Breast epithelium (tissue), 4 donors: Measurements from ENCODE around the gene TMEM255B. TPM values are rescaled to one million over a fixed set of nuclear protein-coding genes. Genes with fewer than 3 reads are reported as not detected.
"Not testable (repeated sequence)": the region's sequence is repeated elsewhere in the genome, so short reads cannot be mapped to it uniquely, and the experiment has no call there.

ENCODE experiments used
- DNase-seq, 2 donors: peaks; one replicate each; pipeline ENCODE4 v3.0.0-alpha.2; 2019; ENCODE audit warnings: low spot score in 2 of 2
- H3K27ac ChIP-seq, 2 donors: fragments of 200-600 bp; sonication (generic) in 1 of 2; one replicate each; pipeline ENCODE4 v1.5.1; 2016 to 2019; ENCODE audit warnings: mild to moderate bottlenecking in 1 of 2
- H3K27me3 ChIP-seq, 2 donors: fragments of 200-600 bp; sonication (generic) in 1 of 2; one replicate each; pipeline versions ENCODE4 v1.5.1 to v1.6.0; 2017 to 2019; ENCODE audit warnings: control low read depth in 1 of 2, mild to moderate bottlenecking in 1 of 2
- H3K36me3 ChIP-seq: fragments of 200-600 bp; one replicate; pipeline ENCODE4 v1.5.1; 2019
- H3K4me1 ChIP-seq, 2 donors: fragments of 200-600 bp; sonication (generic); one replicate each; pipeline ENCODE4 v1.5.1; 2016 to 2019; ENCODE audit warnings: control low read depth in 1 of 2
- H3K4me3 ChIP-seq, 3 donors: fragments of 200-600 bp; sonication (generic); 1 replicate in 2 of 3; 2 replicates in 1 of 3; pipeline ENCODE4 v1.5.1; 2016 to 2019; ENCODE audit warnings: mild to moderate bottlenecking in 3 of 3, moderate library complexity in 2 of 3
- H3K9me3 ChIP-seq, 2 donors: fragments of 200-600 bp; sonication (generic) in 1 of 2; one replicate each; pipeline ENCODE4 v1.5.1; 2016 to 2019; ENCODE audit warnings: control low read depth in 1 of 2
- POLR2A ChIP-seq: fragments of 450-650 bp; IDR thresholded peaks from one replicate; pipeline ENCODE4 v1.6.1; 2016; ENCODE audit warnings: antibody characterized with exemption, mild to moderate bottlenecking, moderate library complexity
- POLR2AphosphoS5 ChIP-seq, 3 donors: sonication (generic); formaldehyde crosslinking; IDR thresholded peaks; one replicate each; pipeline ENCODE4 v1.6.1; 2017; ENCODE audit warnings: antibody characterized with exemption in 3 of 3
- intact Hi-C: fragments of 100-400 bp; cut with DNase I; formaldehyde crosslinking; loops from one replicate; pipeline ENCODE4 v1.15.1; 2023; ENCODE audit warnings: low total_unique reads
- total RNA-seq, 3 donors: library from RNA; depleted of rRNA; stranded (reverse); fragments of >200 nt; gene quantifications; one replicate each; pipeline ENCODE4 v1.1.0, GENCODE V29; 2016
- TF ChIP-seq, protein P1 (sequence below), 3 donors: fragments of 450-650 bp; IDR thresholded peaks; one replicate each; pipeline ENCODE4 v1.5.1; 2016 to 2017; ENCODE audit warnings: antibody characterized with exemption in 3 of 3, mild to moderate bottlenecking in 3 of 3, moderate library complexity in 3 of 3

Gene TMEM255B
- total RNA-seq, 3 donors from 2014 or later = 2.3 to 11.8 (median 5.2) TPM

- no peak for DNase-seq
- Histone ChIP-seq H3K4me3 (no peak overlapping the region), H3K27ac (no peak overlapping the region), H3K9me3 (no peaks in the 10 kb centered on the region), H3K36me3 (no peaks in the 10 kb centered on the region), H3K4me1 (no peaks in the 10 kb centered on the region), H3K27me3 (peaks cover 0 to 5% of the 10 kb centered on the region in 2 donors)
- intact Hi-C loops = no loop called here
- TF ChIP-seq, protein P1, sequence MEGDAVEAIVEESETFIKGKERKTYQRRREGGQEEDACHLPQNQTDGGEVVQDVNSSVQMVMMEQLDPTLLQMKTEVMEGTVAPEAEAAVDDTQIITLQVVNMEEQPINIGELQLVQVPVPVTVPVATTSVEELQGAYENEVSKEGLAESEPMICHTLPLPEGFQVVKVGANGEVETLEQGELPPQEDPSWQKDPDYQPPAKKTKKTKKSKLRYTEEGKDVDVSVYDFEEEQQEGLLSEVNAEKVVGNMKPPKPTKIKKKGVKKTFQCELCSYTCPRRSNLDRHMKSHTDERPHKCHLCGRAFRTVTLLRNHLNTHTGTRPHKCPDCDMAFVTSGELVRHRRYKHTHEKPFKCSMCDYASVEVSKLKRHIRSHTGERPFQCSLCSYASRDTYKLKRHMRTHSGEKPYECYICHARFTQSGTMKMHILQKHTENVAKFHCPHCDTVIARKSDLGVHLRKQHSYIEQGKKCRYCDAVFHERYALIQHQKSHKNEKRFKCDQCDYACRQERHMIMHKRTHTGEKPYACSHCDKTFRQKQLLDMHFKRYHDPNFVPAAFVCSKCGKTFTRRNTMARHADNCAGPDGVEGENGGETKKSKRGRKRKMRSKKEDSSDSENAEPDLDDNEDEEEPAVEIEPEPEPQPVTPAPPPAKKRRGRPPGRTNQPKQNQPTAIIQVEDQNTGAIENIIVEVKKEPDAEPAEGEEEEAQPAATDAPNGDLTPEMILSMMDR (IDR thresholded peaks at IDR 0.05) = no peak
- TF ChIP-seq POLR2A (no peak), POLR2AphosphoS5 (IDR thresholded peaks at IDR 0.05) (no peak)
Measured at GRCh38 chr13:113789167-113789566, 30.1 kb downstream of the TMEM255B start.

GRCh38 chr13:113789931-113790330 lies 30.9 kb downstream of the TMEM255B start:
- H3K9me3 ChIP-seq, H3K4me1 ChIP-seq, H3K4me3 ChIP-seq, intact Hi-C loops, H3K27me3 ChIP-seq, H3K27ac ChIP-seq, DNase-seq, H3K36me3 ChIP-seq: not testable (repeated sequence)

DNA sequence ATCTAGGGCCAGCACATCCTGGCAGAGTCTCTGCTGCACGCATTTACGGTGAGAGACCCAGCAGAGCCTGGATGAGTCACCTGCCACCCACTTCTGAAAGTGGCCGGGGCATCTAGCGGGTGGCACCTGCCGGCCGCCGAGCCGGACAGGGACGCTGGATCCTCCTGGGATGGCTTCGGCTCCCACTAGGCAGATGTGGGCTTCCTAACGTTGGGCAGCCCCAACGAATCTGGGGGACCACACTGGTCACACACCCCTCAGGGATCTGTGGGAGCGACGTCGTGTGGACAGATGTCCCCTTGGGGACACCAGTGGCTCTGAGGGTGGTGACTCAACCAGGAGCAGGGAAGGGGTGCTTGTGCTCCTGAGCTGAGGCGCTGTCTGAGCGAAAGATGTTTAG lies 32.2 kb downstream of the TMEM255B start:
- Histone ChIP-seq H3K27me3 (peaks cover 0 to 5% of the 10 kb centered on the region in 2 donors), H3K36me3 (no peaks in the 10 kb centered on the region), H3K9me3 (no peaks in the 10 kb centered on the region), H3K27ac (no peak overlapping the region), H3K4me3 (no peak overlapping the region), H3K4me1 (no peaks in the 10 kb centered on the region)
- DNase-seq = no peak
- TF ChIP-seq POLR2AphosphoS5 (IDR thresholded peaks at IDR 0.05) = no peak
- no peak for TF ChIP-seq POLR2A
- TF ChIP-seq, protein P1 (IDR thresholded peaks at IDR 0.05) = no peak
- intact Hi-C loops = no loop called here

- no peak for TF ChIP-seq POLR2AphosphoS5 (IDR thresholded peaks at IDR 0.05)
- no peak for TF ChIP-seq POLR2A
- TF ChIP-seq, protein P1 (IDR thresholded peaks at IDR 0.05) = no peak
- DNase-seq = no peak
- intact Hi-C loops = no loop called here
Measured at GRCh38 chr13:113791761-113792160, 32.7 kb downstream of the TMEM255B start.

GRCh38 chr13:113792236-113792770 lies 33.3 kb downstream of the TMEM255B start:
- Histone ChIP-seq H3K9me3 (no peaks in the 10 kb centered on the region), H3K27ac (no peak overlapping the region), H3K27me3 (peaks cover 0 to 5% of the 10 kb centered on the region in 2 donors), H3K4me1 (no peaks in the 10 kb centered on the region), H3K4me3 (no peak overlapping the region), H3K36me3 (no peaks in the 10 kb centered on the region)
- TF ChIP-seq POLR2AphosphoS5 (IDR thresholded peaks at IDR 0.05) (no peak), POLR2A (no peak)
- TF ChIP-seq, protein P1 (IDR thresholded peaks at IDR 0.05) = no peak
- DNase-seq = peak in 1 of 2 donors; percentile 27
- intact Hi-C loops = no loop called here

More at GRCh38 chr13:113791761-113792160, 32.7 kb downstream of the TMEM255B start:
- Histone ChIP-seq H3K4me1 (no peaks in the 10 kb centered on the region), H3K4me3 (no peak overlapping the region), H3K36me3 (no peaks in the 10 kb centered on the region), H3K9me3 (no peaks in the 10 kb centered on the region), H3K27me3 (peaks cover 0 to 5% of the 10 kb centered on the region in 2 donors), H3K27ac (no peak overlapping the region)
